ENCODE data around the gene PRR11.

DNA sequence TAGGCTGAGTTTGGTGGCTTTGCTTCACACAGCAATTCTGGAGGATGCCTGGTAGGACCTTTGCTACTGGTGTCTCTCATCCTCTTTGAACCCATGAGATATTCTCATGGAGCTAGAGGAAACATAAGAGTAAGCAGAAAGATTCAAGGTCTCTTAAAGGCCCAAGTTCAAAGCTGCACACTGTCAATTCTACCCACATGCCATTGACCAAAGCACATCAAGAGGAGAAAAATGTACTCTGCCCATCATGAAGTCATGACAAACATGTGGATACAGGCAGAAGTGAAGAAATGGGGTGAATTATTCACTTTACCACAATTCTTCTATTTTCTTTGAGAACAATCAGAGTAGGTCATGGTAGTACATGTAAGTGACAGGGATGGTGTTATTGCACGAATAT, 13.7 kb upstream of the PRR11 start:
- no peak for TF ChIP-seq GATA3 (IDR thresholded peaks at IDR 0.05; ENCODE audit: low read depth, low read length)
- TF ChIP-seq GATA2 (IDR thresholded peaks at IDR 0.05; ENCODE audit: low read depth, low read length): no peak
